ENCODE measurements around the gene FBH1. TPM values are rescaled to one million over a fixed set of nuclear protein-coding genes. Genes with fewer than 3 reads are reported as not detected.

Gene FBH1
- total RNA-seq, 5 donors from 2014 or later (not counting 1 experiment from before 2014, with no cell fraction given) = 72.8 to 95.5 (median 86.2) TPM

DNA sequence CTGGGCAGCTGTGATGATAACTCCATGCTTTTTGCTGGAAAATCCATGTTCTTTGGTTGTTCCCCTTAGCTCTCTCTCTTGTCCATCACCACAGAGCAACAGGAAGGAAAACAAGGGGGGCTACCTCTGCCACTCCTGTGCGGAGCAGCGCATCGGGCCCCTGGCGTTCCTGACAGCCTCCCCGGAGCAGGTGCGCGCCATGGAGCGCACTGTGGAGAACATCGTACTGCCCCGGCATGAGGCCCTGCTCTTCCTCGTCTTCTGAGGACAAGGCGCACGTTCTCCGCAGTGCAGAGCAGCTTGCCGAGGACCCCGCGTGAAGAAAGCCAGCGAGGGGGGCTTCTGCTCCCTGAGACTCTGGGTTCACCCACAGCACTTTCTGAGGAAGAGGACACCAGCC, 47.0 kb downstream of the FBH1 start:
- POLR2A ChIA-PET = no interaction called here
- no peak overlapping the region for H3K27ac Mint-ChIP-seq

DNA sequence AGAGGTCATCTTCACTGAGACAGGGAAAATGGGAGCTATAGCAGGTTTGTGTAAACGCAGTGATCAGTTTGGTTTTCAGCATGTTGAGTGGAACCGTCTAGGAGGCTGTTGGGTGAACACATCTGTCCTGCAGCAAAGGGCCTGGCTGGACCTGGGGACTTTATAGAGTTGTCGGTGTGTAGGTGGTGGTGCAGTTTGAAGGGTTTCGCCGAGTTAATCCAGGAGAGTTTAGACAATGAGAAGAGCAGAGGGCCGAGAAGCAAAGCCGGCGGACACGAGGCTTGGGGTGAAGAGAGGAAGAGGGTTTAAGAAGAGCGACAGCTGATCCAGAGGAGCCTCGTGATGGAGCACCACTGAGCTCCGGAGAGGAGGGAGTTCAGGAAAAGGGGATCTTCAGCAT, 48.2 kb downstream of the FBH1 start:
- no peaks in the 10 kb centered on the region for H3K9me3 Mint-ChIP-seq

More for the DNA sequence above, 47.0 kb downstream of the FBH1 start:
- Histone ChIP-seq H3K36me3 (ENCODE audit: control insufficient read depth in 2 of 2, extremely low read depth in 1 of 2, insufficient read depth in 1 of 2, low read length in 1 of 2) (peaks cover 18 to 45% of the 10 kb centered on the region in 2 donors), H3K4me1 (ENCODE audit: control insufficient read depth in 1 of 2, extremely low read depth in 1 of 2, insufficient read depth in 2 of 2, low read length in 2 of 2) (no peaks in the 10 kb centered on the region), H3K9me3 (no peaks in the 10 kb centered on the region), H3K27ac (ENCODE audit: low read length) (no peak overlapping the region), H3K27me3 (replicated peaks in 1 of 2; ENCODE audit: control insufficient read depth in 2 of 2, extremely low read depth in 1 of 2, insufficient read depth in 2 of 2, low read length in 1 of 2) (no peaks in the 10 kb centered on the region), H3K4me3 (ENCODE audit: control insufficient read depth in 1 of 2, extremely low read depth in 1 of 2, low read length in 1 of 2) (no peak overlapping the region)
- no peaks in the 10 kb centered on the region for H3K9me3 Mint-ChIP-seq
- no peak overlapping the region for H3K4me3 Mint-ChIP-seq
- no peak for ATAC-seq (replicated peaks in 1 of 4)
- peaks cover 40% of the 10 kb centered on the region for H3K36me3 Mint-ChIP-seq
- DNase-seq = no peak
- WGBS (ENCODE audit: insufficient coverage) = 96% methylated on average over 11 of the region's 18 CpGs
- no peaks in the 10 kb centered on the region for H3K27me3 Mint-ChIP-seq
- CTCF ChIA-PET = interaction anchor here in 1 of 2 donors (0.6 kb wide), 1 partner anchor 43 kb away, joined by 4 read pairs; no protein-coding TSS in a partner anchor
- no peaks in the 10 kb centered on the region for H3K4me1 Mint-ChIP-seq

DNA sequence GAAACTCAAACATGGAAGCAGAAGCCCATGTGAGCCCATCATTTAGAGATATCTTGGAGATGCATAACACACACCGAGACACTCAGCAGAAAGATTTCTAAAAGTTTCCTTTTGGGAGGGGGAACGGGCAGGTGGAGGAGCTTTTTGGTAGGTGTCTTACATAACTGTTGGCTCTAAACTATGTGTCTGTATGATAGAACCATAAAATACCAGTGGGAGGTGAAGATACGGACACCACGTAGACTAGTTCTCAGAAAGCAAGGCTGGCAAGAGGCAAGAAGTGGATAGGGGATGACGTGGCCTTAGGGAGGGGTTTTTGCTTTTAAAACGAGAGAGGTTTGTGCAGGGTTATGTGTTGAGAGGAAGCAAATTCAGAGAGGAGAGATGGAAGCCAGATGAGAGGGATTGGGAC, 50.8 kb downstream of the FBH1 start:
- Mint-ChIP-seq H3K9me3 (no peaks in the 10 kb centered on the region), H3K36me3 (peaks cover 20% of the 10 kb centered on the region), H3K4me3 (no peak overlapping the region), H3K27me3 (peaks cover 0 to under 1% of the 10 kb centered on the region in 2 donors), H3K4me1 (peaks cover 4 to 7% (median 7%) of the 10 kb centered on the region in 3 donors), H3K27ac (no peak overlapping the region)
- Histone ChIP-seq H3K36me3 (ENCODE audit: control insufficient read depth in 2 of 2, extremely low read depth in 1 of 2, insufficient read depth in 1 of 2, low read length in 1 of 2) (peaks cover 10 to 23% of the 10 kb centered on the region in 2 donors), H3K27me3 (replicated peaks in 1 of 2; ENCODE audit: control insufficient read depth in 2 of 2, extremely low read depth in 1 of 2, insufficient read depth in 2 of 2, low read length in 1 of 2) (no peaks in the 10 kb centered on the region), H3K27ac (ENCODE audit: low read length) (no peak overlapping the region), H3K4me3 (ENCODE audit: control insufficient read depth in 1 of 2, extremely low read depth in 1 of 2, low read length in 1 of 2) (no peak overlapping the region), H3K9me3 (no peaks in the 10 kb centered on the region), H3K4me1 (ENCODE audit: control insufficient read depth in 1 of 2, extremely low read depth in 1 of 2, insufficient read depth in 2 of 2, low read length in 2 of 2) (peaks cover 0 to 7% of the 10 kb centered on the region in 2 experiments)
- WGBS (ENCODE audit: insufficient coverage) = 63% methylated on average over 3 of the region's 6 CpGs
- ATAC-seq (replicated peaks in 1 of 4) (no peak), DNase-seq (no peak)
- CTCF ChIA-PET = no interaction called here
- POLR2A ChIA-PET = interaction anchor here in 1 of 2 donors (0.5 kb wide), 1 partner anchor 402 kb away, joined by 6 read pairs; no protein-coding TSS in a partner anchor

More for the DNA sequence above, 48.2 kb downstream of the FBH1 start:
- POLR2A ChIA-PET = no interaction called here
- no peaks in the 10 kb centered on the region for H3K27me3 Mint-ChIP-seq
- H3K36me3 Mint-ChIP-seq = peaks cover 35% of the 10 kb centered on the region
- DNase-seq = no peak
- Histone ChIP-seq H3K27ac (ENCODE audit: low read length) (no peak overlapping the region), H3K9me3 (no peaks in the 10 kb centered on the region), H3K4me3 (ENCODE audit: control insufficient read depth in 1 of 2, extremely low read depth in 1 of 2, low read length in 1 of 2) (no peak overlapping the region), H3K36me3 (ENCODE audit: control insufficient read depth in 2 of 2, extremely low read depth in 1 of 2, insufficient read depth in 1 of 2, low read length in 1 of 2) (peaks cover 15 to 38% of the 10 kb centered on the region in 2 donors), H3K27me3 (replicated peaks in 1 of 2; ENCODE audit: control insufficient read depth in 2 of 2, extremely low read depth in 1 of 2, insufficient read depth in 2 of 2, low read length in 1 of 2) (no peaks in the 10 kb centered on the region), H3K4me1 (ENCODE audit: control insufficient read depth in 1 of 2, extremely low read depth in 1 of 2, insufficient read depth in 2 of 2, low read length in 2 of 2) (no peaks in the 10 kb centered on the region)
- no peaks in the 10 kb centered on the region for H3K4me1 Mint-ChIP-seq
- H3K4me3 Mint-ChIP-seq = no peak overlapping the region
- 96% methylated on average over 12 of the region's 12 CpGs for WGBS (ENCODE audit: insufficient coverage)
- ATAC-seq (replicated peaks in 1 of 4) = no peak
- H3K27ac Mint-ChIP-seq = no peak overlapping the region
- CTCF ChIA-PET = no interaction called here

DNA sequence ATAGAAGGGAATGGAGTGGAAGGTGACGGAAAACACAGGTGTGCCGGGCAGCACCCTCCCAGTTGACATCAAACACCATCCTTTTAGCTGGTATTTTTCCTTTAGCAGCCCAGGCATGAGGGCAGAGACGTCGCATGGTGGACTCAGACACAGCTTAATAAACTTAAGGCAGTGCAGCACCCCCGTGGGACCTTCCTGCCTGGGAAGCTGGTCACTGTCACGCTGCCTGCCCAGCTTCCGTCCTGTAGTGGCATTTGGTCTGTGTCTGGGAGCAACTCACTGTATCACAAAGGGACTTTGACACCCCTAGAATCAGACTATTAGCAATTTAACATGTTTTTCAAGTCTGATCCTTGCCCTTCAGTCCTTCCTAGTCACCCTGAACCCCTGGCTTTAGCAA, 51.5 kb downstream of the FBH1 start:
- Mint-ChIP-seq H3K36me3 (peaks cover 15% of the 10 kb centered on the region), H3K27ac (no peak overlapping the region), H3K9me3 (no peaks in the 10 kb centered on the region), H3K4me1 (peaks cover 9 to 12% (median 12%) of the 10 kb centered on the region in 3 donors), H3K4me3 (no peak overlapping the region), H3K27me3 (peaks cover 0 to 1% of the 10 kb centered on the region in 2 donors)
- ChIA-PET CTCF (no interaction called here), POLR2A (no interaction called here)
- Histone ChIP-seq H3K9me3 (no peaks in the 10 kb centered on the region), H3K27me3 (replicated peaks in 1 of 2; ENCODE audit: control insufficient read depth in 2 of 2, extremely low read depth in 1 of 2, insufficient read depth in 2 of 2, low read length in 1 of 2) (no peaks in the 10 kb centered on the region), H3K36me3 (ENCODE audit: control insufficient read depth in 2 of 2, extremely low read depth in 1 of 2, insufficient read depth in 1 of 2, low read length in 1 of 2) (peaks cover 4 to 15% of the 10 kb centered on the region in 2 donors), H3K27ac (ENCODE audit: low read length) (no peak overlapping the region), H3K4me3 (ENCODE audit: control insufficient read depth in 1 of 2, extremely low read depth in 1 of 2, low read length in 1 of 2) (no peak overlapping the region), H3K4me1 (ENCODE audit: control insufficient read depth in 1 of 2, extremely low read depth in 1 of 2, insufficient read depth in 2 of 2, low read length in 2 of 2) (peaks cover 0 to 13% of the 10 kb centered on the region in 2 experiments)
- 92% methylated on average over 2 of the region's 7 CpGs for WGBS (ENCODE audit: insufficient coverage)
- ATAC-seq (replicated peaks in 1 of 4) (no peak), DNase-seq (no peak)

DNA sequence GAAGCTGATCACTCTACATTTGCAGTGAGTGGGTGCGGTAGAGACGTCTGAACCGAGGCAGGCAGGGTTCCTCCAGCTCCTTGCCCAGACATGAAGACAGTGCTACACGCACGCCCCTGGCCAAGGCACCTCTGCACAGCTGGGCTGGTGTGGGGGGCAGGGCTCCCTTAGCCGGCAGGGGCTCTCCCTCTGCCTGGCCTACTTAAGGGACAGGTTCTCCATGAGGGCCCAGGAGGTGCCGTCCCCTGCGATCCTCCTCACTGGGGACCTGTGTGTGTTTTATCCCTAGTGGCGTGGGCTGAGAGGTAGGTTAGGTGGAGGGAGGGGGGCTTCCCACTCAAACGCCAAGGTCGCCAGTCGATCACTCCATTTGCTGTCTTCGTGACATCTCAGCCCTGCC, 52.0 kb downstream of the FBH1 start:
- peaks cover 1 to 11% of the 10 kb centered on the region in 2 donors for H3K36me3 ChIP-seq (ENCODE audit: control insufficient read depth in 2 of 2, extremely low read depth in 1 of 2, insufficient read depth in 1 of 2, low read length in 1 of 2)
- H3K4me1 ChIP-seq (ENCODE audit: control insufficient read depth in 1 of 2, extremely low read depth in 1 of 2, insufficient read depth in 2 of 2, low read length in 2 of 2) = peaks cover 0 to 13% of the 10 kb centered on the region in 2 experiments
- Mint-ChIP-seq H3K4me3 (no peak overlapping the region), H3K36me3 (peaks cover 14% of the 10 kb centered on the region), H3K27me3 (peaks cover 0 to 1% of the 10 kb centered on the region in 2 donors), H3K9me3 (no peaks in the 10 kb centered on the region), H3K27ac (no peak overlapping the region), H3K4me1 (peaks cover 9 to 12% (median 12%) of the 10 kb centered on the region in 3 donors)
- ATAC-seq (replicated peaks in 1 of 4) (no peak), DNase-seq (no peak)
- no peak overlapping the region for H3K4me3 ChIP-seq (ENCODE audit: control insufficient read depth in 1 of 2, extremely low read depth in 1 of 2, low read length in 1 of 2)
- ChIA-PET POLR2A (no interaction called here), CTCF (no interaction called here)
- H3K27ac ChIP-seq (ENCODE audit: low read length) = no peak overlapping the region
- H3K27me3 ChIP-seq (replicated peaks in 1 of 2; ENCODE audit: control insufficient read depth in 2 of 2, extremely low read depth in 1 of 2, insufficient read depth in 2 of 2, low read length in 1 of 2) = no peaks in the 10 kb centered on the region
- WGBS (ENCODE audit: insufficient coverage) = 92% methylated on average over 6 of the region's 13 CpGs
- no peaks in the 10 kb centered on the region for H3K9me3 ChIP-seq

DNA sequence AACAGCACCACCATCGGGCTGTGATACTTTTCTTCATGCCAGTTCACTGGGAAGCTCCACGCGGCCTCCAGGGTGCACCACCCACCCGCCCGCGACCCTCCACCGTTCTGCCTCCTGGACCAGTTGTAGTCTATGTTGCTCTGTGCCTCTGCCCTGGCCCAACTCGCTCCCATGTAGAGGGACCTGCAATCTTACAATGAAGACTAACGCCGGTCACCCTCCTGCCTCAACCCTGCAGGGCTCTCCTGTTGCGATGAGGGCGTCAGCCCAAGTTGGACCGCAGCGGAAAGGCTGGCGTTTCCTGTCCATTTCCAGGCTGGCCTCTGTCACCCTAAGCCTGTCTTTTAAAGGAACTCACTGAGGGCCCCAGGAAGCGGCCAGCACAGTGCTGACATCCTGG, 52.4 kb downstream of the FBH1 start:
- no peak for ATAC-seq (replicated peaks in 1 of 4)
- peaks cover 9 to 12% (median 12%) of the 10 kb centered on the region in 3 donors for H3K4me1 Mint-ChIP-seq
- H3K27me3 Mint-ChIP-seq = peaks cover 0 to 1% of the 10 kb centered on the region in 2 donors
- Histone ChIP-seq H3K27ac (ENCODE audit: low read length) (no peak overlapping the region), H3K4me1 (ENCODE audit: control insufficient read depth in 1 of 2, extremely low read depth in 1 of 2, insufficient read depth in 2 of 2, low read length in 2 of 2) (peaks cover 0 to 13% of the 10 kb centered on the region in 2 experiments), H3K4me3 (ENCODE audit: control insufficient read depth in 1 of 2, extremely low read depth in 1 of 2, low read length in 1 of 2) (no peak overlapping the region), H3K27me3 (replicated peaks in 1 of 2; ENCODE audit: control insufficient read depth in 2 of 2, extremely low read depth in 1 of 2, insufficient read depth in 2 of 2, low read length in 1 of 2) (no peaks in the 10 kb centered on the region), H3K9me3 (no peaks in the 10 kb centered on the region), H3K36me3 (ENCODE audit: control insufficient read depth in 2 of 2, extremely low read depth in 1 of 2, insufficient read depth in 1 of 2, low read length in 1 of 2) (peaks cover 0 to 6% of the 10 kb centered on the region in 2 donors)
- no peaks in the 10 kb centered on the region for H3K9me3 Mint-ChIP-seq
- ChIA-PET CTCF (no interaction called here), POLR2A (no interaction called here)
- DNase-seq = no peak
- H3K4me3 Mint-ChIP-seq = no peak overlapping the region
- WGBS (ENCODE audit: insufficient coverage) = 79% methylated on average over 15 of the region's 16 CpGs
- no peak overlapping the region for H3K27ac Mint-ChIP-seq
- H3K36me3 Mint-ChIP-seq = peaks cover 13% of the 10 kb centered on the region
